T47D (cell line): Measurements from ENCODE around the gene PSG4.
"Not testable (repeated sequence)": the region's sequence is repeated elsewhere in the genome, so short reads cannot be mapped to it uniquely, and the experiment has no call there.

Source experiments
- DNase-seq, 2 experiments: peaks; one replicate each; pipeline versions ENCODE4 v3.0.0 to v3.0.0-alpha.2; 2011 to 2012; ENCODE audit warnings: low read depth in 1 of 2, low spot score in 1 of 2
- JUND ChIP-seq: IDR thresholded peaks from 2 replicates; pipeline ENCODE4 v1.6.1; 2012; ENCODE audit warnings: low read depth
- in situ Hi-C: cut with HindIII; loops from 2 replicates; pipeline ENCODE4 v1.10.0; 2016; ENCODE audit warnings: low sequenced_read_pairs, low pct_unique_long_range_greater_than_20kb

The PSG4 gene

GRCh38 chr19:43207991-43208390 lies 2.6 kb upstream of the PSG4 start:
- DNase-seq = no peak
- in situ Hi-C loops = no loop called here
- no peak for TF ChIP-seq JUND

- DNase-seq, in situ Hi-C loops: not testable (repeated sequence)
These were observed 1.7 kb upstream of the PSG4 start for GRCh38 chr19:43207174-43207573.

- DNase-seq, in situ Hi-C loops: not testable (repeated sequence)
These were observed 1.8 kb downstream of the PSG4 start for GRCh38 chr19:43203611-43204010.

- in situ Hi-C loops, DNase-seq: not testable (repeated sequence)
These were observed 3.5 kb downstream of the PSG4 start for GRCh38 chr19:43201891-43202290.

GRCh38 chr19:43201337-43201801 lies 4.1 kb downstream of the PSG4 start:
- in situ Hi-C loops, DNase-seq: not testable (repeated sequence)

- in situ Hi-C loops, DNase-seq: not testable (repeated sequence)
These were observed 6.6 kb downstream of the PSG4 start for GRCh38 chr19:43198686-43199419.

- in situ Hi-C loops, DNase-seq: not testable (repeated sequence)
These were observed 7.6 kb downstream of the PSG4 start for GRCh38 chr19:43197666-43198397.

GRCh38 chr19:43194397-43194796 lies 11.0 kb downstream of the PSG4 start:
- in situ Hi-C loops, DNase-seq: not testable (repeated sequence)

GRCh38 chr19:43192381-43193155 lies 12.9 kb downstream of the PSG4 start:
- in situ Hi-C loops, DNase-seq: not testable (repeated sequence)

GRCh38 chr19:43188092-43188491 lies 17.3 kb downstream of the PSG4 start:
- in situ Hi-C loops, DNase-seq: not testable (repeated sequence)

- DNase-seq, in situ Hi-C loops: not testable (repeated sequence)
These were observed 19.0 kb downstream of the PSG4 start, which contains the start of gene PSG5 for GRCh38 chr19:43186311-43186935. TSS of gene PSG5 (minus strand) at chr19:43186536. CDS start at chr19:43186405, 131 bp downstream.

- DNase-seq, in situ Hi-C loops: not testable (repeated sequence)
These were observed 23.3 kb downstream of the PSG4 start for GRCh38 chr19:43181869-43182771.

- in situ Hi-C loops = not testable (repeated sequence)
These were observed 25.8 kb downstream of the PSG4 start for GRCh38 chr19:43179569-43180147.

GRCh38 chr19:43178577-43178976 lies 26.9 kb downstream of the PSG4 start:
- in situ Hi-C loops = not testable (repeated sequence)

More at GRCh38 chr19:43179569-43180147, 25.8 kb downstream of the PSG4 start:
- not testable (repeated sequence) for DNase-seq

GRCh38 chr19:43165906-43166305 lies 39.5 kb downstream of the PSG4 start:
- in situ Hi-C loops, DNase-seq: not testable (repeated sequence)

More at GRCh38 chr19:43178577-43178976, 26.9 kb downstream of the PSG4 start:
- not testable (repeated sequence) for DNase-seq

GRCh38 chr19:43163135-43163534 lies 42.3 kb downstream of the PSG4 start:
- DNase-seq, in situ Hi-C loops: not testable (repeated sequence)
